HG02840 (cell line): ENCODE results near the gene TBKBP1.
A peak's percentile ranks its signal among the peaks of the same experiment; 100 is the strongest.
"Not testable (repeated sequence)": the region's sequence is repeated elsewhere in the genome, so short reads cannot be mapped to it uniquely, and the experiment has no call there.

Source experiments
- ATAC-seq: cut with Tn5 transposase; IDR thresholded peaks from one replicate; pipeline ENCODE4 v1.9.1; 2021; ENCODE audit warnings: mild to moderate bottlenecking, moderate library complexity, moderate number of reproducible peaks; ENCODE audit not compliant: unreplicated experiment, low FRiP score

The TBKBP1 gene

DNA sequence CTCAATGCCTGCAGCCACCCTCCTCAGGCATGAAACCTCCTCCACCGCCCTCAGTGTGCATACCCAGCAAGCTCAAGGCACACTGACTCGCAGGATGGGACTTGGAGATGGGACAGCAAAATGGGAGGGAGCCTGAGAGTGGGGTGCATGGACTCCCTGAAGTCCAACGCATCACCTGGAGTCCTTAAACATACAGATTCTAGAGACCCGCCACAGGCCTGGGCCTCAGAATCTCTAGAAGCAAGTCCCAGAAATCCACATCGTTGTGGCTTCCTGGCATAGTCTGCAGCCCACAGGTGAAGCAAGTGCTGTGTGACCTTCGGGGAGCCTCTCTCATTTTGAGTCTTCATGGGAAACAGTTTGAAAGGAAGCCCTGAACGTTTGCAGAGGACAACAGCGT, 35.5 kb downstream of the TBKBP1 start:
- no peak for ATAC-seq

DNA sequence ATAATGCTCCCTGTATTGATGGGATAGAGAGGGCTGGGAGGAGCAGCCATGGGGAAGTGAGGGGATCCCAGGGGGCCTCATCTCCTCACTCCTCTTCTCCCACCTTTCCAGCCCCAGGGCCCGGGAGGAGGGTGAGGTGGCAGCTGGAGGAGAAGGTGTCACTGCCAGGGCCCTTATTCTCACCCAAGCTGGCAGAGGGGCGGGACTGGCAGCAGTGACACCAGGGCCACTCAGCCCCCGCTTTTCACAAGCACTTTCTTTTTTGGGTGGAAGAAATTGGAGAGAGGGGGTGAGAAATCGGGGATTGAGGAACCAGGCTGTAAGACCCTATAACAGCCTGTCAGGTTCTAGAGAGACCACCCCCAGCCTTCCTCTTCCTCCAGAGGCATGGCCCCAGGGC, 36.7 kb downstream of the TBKBP1 start:
- no peak for ATAC-seq

GRCh38 chr17:47731396-47731795, 37.4 kb downstream of the TBKBP1 start:
- ATAC-seq: no peak

GRCh38 chr17:47732399-47733046, 38.6 kb downstream of the TBKBP1 start:
- no peak for ATAC-seq

GRCh38 chr17:47733047-47733673, 39.2 kb downstream of the TBKBP1 start, which contains the start of gene TBX21:
Gene TBX21, plus strand, starts transcription at chr17:47733236. Its CDS starts 219 bp downstream, at chr17:47733455.
- ATAC-seq: peak; percentile 48

GRCh38 chr17:47733674-47734410, 39.9 kb downstream of the TBKBP1 start:
- peak; percentile 1 for ATAC-seq

GRCh38 chr17:47735139-47735464, 41.1 kb downstream of the TBKBP1 start:
- ATAC-seq: no peak

GRCh38 chr17:47735536-47736011, 41.6 kb downstream of the TBKBP1 start:
- ATAC-seq: no peak

DNA sequence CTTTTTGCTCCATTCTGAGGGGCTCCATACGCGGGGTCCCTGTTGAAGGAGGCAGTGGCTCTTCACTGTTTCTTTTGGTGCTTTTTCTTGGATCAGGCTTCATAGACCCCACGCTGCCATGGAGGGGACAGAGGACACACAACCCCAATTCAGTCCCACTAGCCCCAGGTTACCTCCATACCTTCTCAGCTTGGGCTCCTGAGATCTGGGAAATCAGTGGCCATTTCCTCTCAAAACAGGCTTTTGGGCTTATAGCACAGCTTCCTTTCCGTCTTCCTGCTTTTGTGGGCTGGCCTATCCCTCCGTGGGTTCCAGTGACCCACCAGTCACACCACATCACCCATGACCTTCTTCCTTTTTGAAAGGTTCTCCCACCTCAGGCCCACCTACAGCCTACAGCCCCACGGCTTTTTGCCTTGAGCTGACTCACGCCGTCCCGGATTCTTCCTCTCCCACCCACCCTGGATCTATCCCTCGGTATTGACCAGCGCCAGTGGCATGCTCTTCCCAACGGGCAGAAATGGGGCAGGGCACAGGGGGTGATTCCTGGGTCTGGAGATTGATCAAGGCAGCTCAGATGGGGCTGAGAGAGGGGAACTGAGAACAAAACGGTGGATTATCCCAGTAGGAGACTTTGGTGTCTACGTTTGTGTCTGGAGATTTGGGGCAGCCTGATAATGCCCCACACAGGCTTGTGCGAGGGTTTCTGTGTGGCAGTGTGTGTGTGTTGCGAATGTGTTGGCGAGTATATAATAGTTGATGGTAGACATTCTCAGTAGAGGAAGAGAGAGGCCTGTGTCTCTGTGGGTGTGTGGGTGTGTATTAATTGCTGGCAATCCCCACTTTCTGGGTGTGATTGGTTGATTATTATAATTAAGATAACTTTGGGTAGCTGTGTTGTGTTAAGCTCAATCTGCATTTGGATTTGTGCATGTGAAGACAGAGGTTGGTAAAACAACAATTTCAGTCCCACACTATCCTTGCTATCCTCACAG, 42.8 kb downstream of the TBKBP1 start:
- ATAC-seq: no peak

GRCh38 chr17:47738178-47738577, 44.2 kb downstream of the TBKBP1 start:
- no peak for ATAC-seq

DNA sequence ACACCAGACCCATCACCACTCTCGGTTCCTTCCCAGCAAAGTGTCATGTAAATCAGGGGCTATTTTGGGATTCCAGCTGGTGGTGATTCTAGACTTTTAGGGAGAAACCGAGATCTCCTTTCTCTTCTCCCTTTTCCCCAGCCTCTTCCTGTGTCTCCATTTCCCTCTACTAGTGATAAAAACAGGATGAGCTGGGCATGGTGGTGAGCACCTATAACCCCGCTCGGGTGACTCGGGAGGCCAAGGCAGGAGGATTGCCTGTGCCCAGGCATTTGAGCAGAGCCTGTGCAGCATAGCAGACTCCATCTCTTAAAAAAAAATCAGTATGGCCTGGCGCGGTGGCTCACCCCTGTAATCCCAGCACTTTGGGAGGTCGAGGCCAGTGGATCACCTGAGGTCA, 45.2 kb downstream of the TBKBP1 start:
- no peak for ATAC-seq

DNA sequence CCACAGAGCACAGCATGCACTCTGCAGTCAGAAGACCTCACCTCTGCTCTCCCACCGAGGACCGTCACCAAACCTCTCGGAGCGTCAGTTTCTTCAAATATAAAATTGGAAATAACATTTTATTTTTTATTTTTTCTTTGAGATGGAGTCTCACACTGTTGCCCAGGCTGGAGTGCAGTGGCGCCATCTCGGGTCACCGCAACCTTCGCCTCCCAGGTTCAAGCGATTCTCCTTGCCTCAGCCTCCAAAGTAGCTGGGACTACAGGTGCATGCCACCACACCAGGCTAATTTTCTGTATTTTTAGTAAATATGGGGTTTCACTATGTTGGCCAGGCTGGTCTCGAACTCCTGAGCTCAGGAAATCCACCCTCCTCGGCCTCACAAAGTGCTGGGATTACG, 46.0 kb downstream of the TBKBP1 start:
- not testable (repeated sequence) for ATAC-seq

DNA sequence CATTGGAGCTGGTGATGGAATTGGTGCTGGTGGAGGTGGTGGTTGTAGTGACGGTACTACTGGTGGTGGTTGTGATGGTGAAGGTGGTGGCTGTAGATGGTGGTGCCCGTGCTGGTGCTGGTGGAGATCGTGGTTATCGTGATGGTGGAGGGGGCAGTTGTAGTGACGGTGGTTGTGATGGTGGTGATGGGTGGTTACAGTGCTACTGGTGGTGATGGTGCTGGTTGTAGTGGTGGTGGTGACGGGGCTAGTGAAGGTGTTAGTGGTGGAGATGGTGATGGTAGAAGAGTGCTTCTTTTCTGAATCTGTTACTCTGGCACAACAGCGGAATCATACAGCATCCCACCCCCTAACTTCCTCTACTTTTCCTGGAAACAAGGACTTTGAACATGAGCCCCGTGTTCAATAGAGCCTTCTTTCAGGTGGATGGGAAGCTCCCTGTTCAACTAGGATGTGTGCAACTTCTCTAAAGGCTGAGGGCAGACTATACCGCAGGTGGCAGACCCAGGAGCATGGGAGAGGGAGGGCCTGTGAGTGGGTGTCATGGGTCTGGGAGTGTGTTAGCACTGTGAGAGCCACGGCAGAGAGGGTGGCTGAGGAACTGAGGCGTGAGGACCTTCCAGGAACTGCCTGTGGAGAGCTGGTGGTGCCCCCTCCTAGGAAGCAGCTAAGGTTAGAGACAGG, 47.3 kb downstream of the TBKBP1 start:
- ATAC-seq: no peak

DNA sequence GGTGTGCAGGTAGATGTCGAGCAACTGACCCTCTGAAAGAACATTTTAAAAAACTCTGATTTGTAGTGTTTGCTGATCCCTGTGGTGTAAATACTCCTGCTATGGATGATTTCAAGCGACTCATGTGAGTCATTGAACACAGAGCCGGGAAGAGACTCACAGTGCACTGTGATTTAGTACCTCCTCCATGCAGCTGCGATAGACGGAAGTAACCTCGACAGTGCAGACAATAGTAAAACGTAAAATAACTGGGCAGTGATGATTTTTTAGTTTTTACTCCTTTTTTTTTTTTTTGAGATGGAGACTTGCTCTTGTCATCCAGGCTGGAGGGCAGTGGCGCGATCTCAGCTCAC, 47.8 kb downstream of the TBKBP1 start:
- no peak for ATAC-seq

DNA sequence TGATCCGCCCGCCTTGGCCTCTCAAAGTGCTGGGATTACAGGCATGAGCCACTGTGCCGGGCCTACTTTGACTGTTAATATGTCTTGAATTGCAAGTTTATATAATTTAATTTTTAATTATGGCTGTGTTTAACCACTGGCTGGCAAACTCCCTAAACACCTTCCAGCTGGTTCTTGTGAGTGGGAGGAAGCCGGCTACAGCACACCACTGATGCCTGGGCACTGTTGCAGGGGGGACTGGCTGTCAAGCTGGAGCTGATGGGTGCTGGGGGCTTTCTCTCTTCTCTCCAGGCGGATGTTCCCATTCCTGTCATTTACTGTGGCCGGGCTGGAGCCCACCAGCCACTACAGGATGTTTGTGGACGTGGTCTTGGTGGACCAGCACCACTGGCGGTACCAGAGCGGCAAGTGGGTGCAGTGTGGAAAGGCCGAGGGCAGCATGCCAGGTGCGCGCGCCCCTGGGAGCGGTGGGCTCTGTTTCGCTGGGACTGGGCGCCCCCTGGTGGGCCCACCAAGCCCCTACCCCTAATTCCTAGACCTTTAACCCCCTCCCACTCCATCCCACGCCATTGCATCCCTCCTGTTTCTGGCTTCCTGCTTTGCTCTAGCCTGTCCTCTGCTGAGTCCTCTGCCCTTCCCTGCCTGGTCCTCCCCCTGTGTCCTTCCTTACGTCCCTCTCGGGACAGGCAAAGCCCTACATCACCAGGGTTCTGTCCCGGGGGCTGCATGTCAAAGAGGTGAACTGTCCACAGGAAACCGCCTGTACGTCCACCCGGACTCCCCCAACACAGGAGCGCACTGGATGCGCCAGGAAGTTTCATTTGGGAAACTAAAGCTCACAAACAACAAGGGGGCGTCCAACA, 48.6 kb downstream of the TBKBP1 start:
- no peak for ATAC-seq

DNA sequence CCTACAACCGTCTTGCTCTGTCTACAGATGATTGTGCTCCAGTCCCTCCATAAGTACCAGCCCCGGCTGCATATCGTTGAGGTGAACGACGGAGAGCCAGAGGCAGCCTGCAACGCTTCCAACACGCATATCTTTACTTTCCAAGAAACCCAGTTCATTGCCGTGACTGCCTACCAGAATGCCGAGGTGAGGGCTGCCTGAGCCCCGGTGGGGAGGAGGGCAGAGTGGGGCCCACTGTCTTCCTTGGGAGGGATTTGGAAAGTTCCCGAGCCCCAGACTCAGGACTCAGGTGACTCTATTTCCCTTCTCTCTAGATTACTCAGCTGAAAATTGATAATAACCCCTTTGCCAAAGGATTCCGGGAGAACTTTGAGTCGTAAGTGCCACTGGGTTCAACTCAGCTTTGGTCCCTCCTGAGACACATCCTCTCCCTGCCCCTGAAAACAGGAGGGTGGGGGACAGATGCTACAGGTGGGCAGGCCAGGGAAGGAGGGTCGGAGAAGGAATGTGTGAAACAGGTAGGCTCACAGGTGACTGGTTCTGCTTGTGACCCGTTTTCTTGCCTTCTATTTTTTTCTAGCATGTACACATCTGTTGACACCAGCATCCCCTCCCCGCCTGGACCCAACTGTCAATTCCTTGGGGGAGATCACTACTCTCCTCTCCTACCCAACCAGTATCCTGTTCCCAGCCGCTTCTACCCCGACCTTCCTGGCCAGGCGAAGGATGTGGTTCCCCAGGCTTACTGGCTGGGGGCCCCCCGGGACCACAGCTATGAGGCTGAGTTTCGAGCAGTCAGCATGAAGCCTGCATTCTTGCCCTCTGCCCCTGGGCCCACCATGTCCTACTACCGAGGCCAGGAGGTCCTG, 50.4 kb downstream of the TBKBP1 start:
- ATAC-seq: no peak

- ATAC-seq: no peak
These were observed 51.0 kb downstream of the TBKBP1 start for GRCh38 chr17:47745037-47745380.

DNA sequence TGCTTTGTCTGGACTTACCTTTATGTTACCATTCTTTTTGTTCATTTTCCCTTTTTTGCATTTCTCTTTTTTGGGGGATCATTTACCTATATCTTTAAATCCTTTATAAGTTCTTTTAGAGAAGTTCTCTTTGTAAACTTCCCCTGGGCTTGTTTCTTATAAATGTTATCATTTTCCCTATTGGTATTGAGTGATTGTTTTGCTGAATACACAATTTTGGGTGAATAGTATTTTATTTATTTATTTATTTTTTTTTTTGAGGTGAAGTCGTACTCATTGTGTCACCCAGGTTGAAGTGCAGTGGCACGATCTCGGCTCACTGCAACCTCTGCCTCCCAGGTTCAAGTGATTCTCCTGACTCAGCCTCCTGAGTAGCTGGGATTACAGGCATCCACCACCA, 57.5 kb downstream of the TBKBP1 start:
- no peak for ATAC-seq
